Measurements from ENCODE around the gene AXIN2. TPM values are rescaled to one million over a fixed set of nuclear protein-coding genes. Genes with fewer than 3 reads are reported as not detected.

The AXIN2 gene
- total RNA-seq, 1 experiment from 2014 or later: 2.4 TPM

- ATAC-seq (no peak), DNase-seq (ENCODE audit: low read depth, low spot score) (no peak)
- H3K4me1 ChIP-seq (ENCODE audit: control insufficient read depth, insufficient read depth, low read length): no peaks in the 10 kb centered on the region
- intact Hi-C loops (cut with micrococcal nuclease; ENCODE audit: unreplicated experiment): no loop called here
- no peak for TF ChIP-seq TCF7L2 (IDR thresholded peaks at IDR 0.05; ENCODE audit: low read depth, low read length)
- no peak for TF ChIP-seq POLR2AphosphoS5 (IDR thresholded peaks at IDR 0.05; ENCODE audit: low read depth, low read length)
- TF ChIP-seq SIN3A (IDR thresholded peaks at IDR 0.05; ENCODE audit: borderline replicate concordance, insufficient read depth, low read depth, low read length): no peak
- TF ChIP-seq REST (IDR thresholded peaks at IDR 0.05; ENCODE audit: insufficient read depth in 1 of 2, low read depth in 2 of 2, low read length in 1 of 2): no peak
- no peak for TF ChIP-seq CTCF (IDR thresholded peaks at IDR 0.05)
- H3K9me3 ChIP-seq (ENCODE audit: control insufficient read depth, insufficient read depth, low read depth, low read length): no peaks in the 10 kb centered on the region
- in situ Hi-C loops (cut with HindIII; ENCODE audit: low pct_unique_long_range_greater_than_20kb, low sequenced_read_pairs): no loop called here
- no peak overlapping the region for H3K4me3 ChIP-seq (ENCODE audit: low read depth in 2 of 2, low read length in 2 of 2)
- no peaks in the 10 kb centered on the region for H3K36me3 ChIP-seq (ENCODE audit: control insufficient read depth, insufficient read depth, low read length)
- H3K27me3 ChIP-seq (ENCODE audit: control insufficient read depth, insufficient read depth, low read length): no peaks in the 10 kb centered on the region
- H3K27ac ChIP-seq (ENCODE audit: low read length): no peak overlapping the region
- ChIA-PET POLR2A (no interaction called here), CTCF (no interaction called here)
- no TSS peak for BruUV-seq (replicated peaks)
Measured at GRCh38 chr17:65514541-65514940, 46.9 kb downstream of the AXIN2 start.

GRCh38 chr17:65514082-65514481 lies 47.4 kb downstream of the AXIN2 start:
- Histone ChIP-seq H3K36me3 (ENCODE audit: control insufficient read depth, insufficient read depth, low read length) (no peaks in the 10 kb centered on the region), H3K27me3 (ENCODE audit: control insufficient read depth, insufficient read depth, low read length) (no peaks in the 10 kb centered on the region), H3K9me3 (ENCODE audit: control insufficient read depth, insufficient read depth, low read depth, low read length) (no peaks in the 10 kb centered on the region), H3K4me3 (ENCODE audit: low read depth in 2 of 2, low read length in 2 of 2) (no peak overlapping the region), H3K4me1 (ENCODE audit: control insufficient read depth, insufficient read depth, low read length) (no peaks in the 10 kb centered on the region), H3K27ac (ENCODE audit: low read length) (no peak overlapping the region)
- DNase-seq (ENCODE audit: low read depth, low spot score) (no peak), ATAC-seq (no peak)
- no peak for TF ChIP-seq POLR2AphosphoS5 (IDR thresholded peaks at IDR 0.05; ENCODE audit: low read depth, low read length)
- no peak for TF ChIP-seq CTCF (IDR thresholded peaks at IDR 0.05)
- TF ChIP-seq SIN3A (IDR thresholded peaks at IDR 0.05; ENCODE audit: borderline replicate concordance, insufficient read depth, low read depth, low read length): no peak
- TF ChIP-seq TCF7L2 (IDR thresholded peaks at IDR 0.05; ENCODE audit: low read depth, low read length): no peak
- TF ChIP-seq REST (IDR thresholded peaks at IDR 0.05; ENCODE audit: insufficient read depth in 1 of 2, low read depth in 2 of 2, low read length in 1 of 2): no peak
- in situ Hi-C loops (cut with HindIII; ENCODE audit: low pct_unique_long_range_greater_than_20kb, low sequenced_read_pairs) (no loop called here), intact Hi-C loops (cut with micrococcal nuclease; ENCODE audit: unreplicated experiment) (no loop called here)
- CTCF ChIA-PET: no interaction called here
- POLR2A ChIA-PET: interaction anchor here (0.6 kb wide), 1 partner anchor 9 kb away, joined by 9 read pairs; no protein-coding TSS in a partner anchor
- BruUV-seq (replicated peaks): no TSS peak
